Fibroblast of the aortic adventitia (primary cell): ENCODE data around the gene BMAL1. TPM values are rescaled to one million over a fixed set of nuclear protein-coding genes. Genes with fewer than 3 reads are reported as not detected.

ENCODE experiments used
- DNase-seq: peaks from one replicate; pipeline ENCODE4 v3.0.0-alpha.2; 2010; ENCODE audit warnings: low read depth
- H3K4me3 ChIP-seq: 2 replicates; pipeline ENCODE4 v1.5.1; 2011; ENCODE audit warnings: low read depth, mild to moderate bottlenecking, control low read depth, low read length, moderate library complexity
- CTCF ChIP-seq: IDR thresholded peaks from 2 replicates; pipeline ENCODE4 v1.5.1; 2011; ENCODE audit warnings: mild to moderate bottlenecking, low read length, control low read depth, inconsistent platforms; ENCODE audit not compliant: insufficient read depth
- total RNA-seq: library from RNA; depleted of rRNA; stranded (reverse); fragments of >200 nt; gene quantifications from 2 replicates; pipeline ENCODE4 v1.2.3, GENCODE V29; 2012; ENCODE audit warnings: low replicate concordance

The BMAL1 gene
- total RNA-seq, 1 donor, result 5.5 TPM

GRCh38 chr11:13236626-13237025 lies 41.0 kb upstream of the BMAL1 start:
- no peak for DNase-seq
- no peak overlapping the region for H3K4me3 ChIP-seq
- no peak for TF ChIP-seq CTCF

GRCh38 chr11:13237761-13238160 lies 39.8 kb upstream of the BMAL1 start:
- no peak for DNase-seq
- TF ChIP-seq CTCF, result no peak
- H3K4me3 ChIP-seq, result no peak overlapping the region

- peak; percentile 86 for TF ChIP-seq CTCF
- DNase-seq, result peak; percentile 67
Measured at GRCh38 chr11:13238879-13239514, 38.6 kb upstream of the BMAL1 start.

GRCh38 chr11:13242564-13242963 lies 35.0 kb upstream of the BMAL1 start:
- no peak for TF ChIP-seq CTCF
- H3K4me3 ChIP-seq, result no peak overlapping the region
- DNase-seq, result no peak

More at GRCh38 chr11:13238879-13239514, 38.6 kb upstream of the BMAL1 start:
- no peak overlapping the region for H3K4me3 ChIP-seq

- no peak overlapping the region for H3K4me3 ChIP-seq
- no peak for DNase-seq
- no peak for TF ChIP-seq CTCF
Measured at GRCh38 chr11:13247606-13248296, 29.8 kb upstream of the BMAL1 start.

GRCh38 chr11:13249177-13249576 lies 28.4 kb upstream of the BMAL1 start:
- no peak for DNase-seq
- TF ChIP-seq CTCF, result no peak
- no peak overlapping the region for H3K4me3 ChIP-seq
